H9 (cell line): ENCODE data around the gene HES3. TPM values are rescaled to one million over a fixed set of nuclear protein-coding genes. Genes with fewer than 3 reads are reported as not detected.

Experiments
- DNase-seq: peaks from one replicate; pipeline ENCODE4 v3.0.0-alpha.2; 2017
- H2AFZ ChIP-seq: one replicate; pipeline ENCODE4 v1.6.1; 2013; ENCODE audit warnings: mild to moderate bottlenecking, low read length, control low read depth, moderate library complexity
- H2AK5ac ChIP-seq: 2 replicates; pipeline ENCODE4 v1.6.1; 2013; ENCODE audit warnings: low read length, control low read depth, mixed read lengths; ENCODE audit not compliant: insufficient read length
- H2BK120ac ChIP-seq: one replicate; pipeline ENCODE4 v1.6.1; 2013; ENCODE audit warnings: low read depth, mild to moderate bottlenecking, low read length, control low read depth, inconsistent platforms; ENCODE audit not compliant: poor library complexity, severe bottlenecking
- H2BK12ac ChIP-seq: 2 replicates; pipeline ENCODE4 v1.6.1; 2013; ENCODE audit warnings: low read length, control low read depth, mixed read lengths, low read depth; ENCODE audit not compliant: insufficient read length
- H2BK15ac ChIP-seq: 2 replicates; pipeline ENCODE4 v1.6.1; 2013; ENCODE audit warnings: low read depth, low read length, control low read depth
- H2BK20ac ChIP-seq: one replicate; pipeline ENCODE4 v1.6.1; 2013; ENCODE audit warnings: low read depth, mild to moderate bottlenecking, low read length, control low read depth, inconsistent platforms; ENCODE audit not compliant: poor library complexity, severe bottlenecking
- H2BK5ac ChIP-seq: 2 replicates; pipeline ENCODE4 v1.6.1; 2013; ENCODE audit warnings: low read length, control low read depth, mixed read lengths; ENCODE audit not compliant: insufficient read length
- H3K14ac ChIP-seq: 2 replicates; pipeline ENCODE4 v1.6.1; 2013; ENCODE audit warnings: low read length, control low read depth; ENCODE audit not compliant: insufficient read depth
- H3K18ac ChIP-seq: 2 replicates; pipeline ENCODE4 v1.6.1; 2013; ENCODE audit warnings: low read depth, mild to moderate bottlenecking, mixed read lengths, low read length, control low read depth; ENCODE audit not compliant: insufficient read length
- H3K23ac ChIP-seq: 2 replicates; pipeline ENCODE4 v1.6.1; 2013; ENCODE audit warnings: low read length, control low read depth, mixed read lengths, low read depth; ENCODE audit not compliant: insufficient read length
- H3K23me2 ChIP-seq: 2 replicates; pipeline ENCODE4 v1.6.1; 2013; ENCODE audit warnings: low read depth, mild to moderate bottlenecking, mixed read lengths, low read length, control low read depth; ENCODE audit not compliant: insufficient read length, poor library complexity, severe bottlenecking
- H3K27ac ChIP-seq: 2 replicates; pipeline ENCODE4 v1.5.1; 2013; ENCODE audit warnings: low read length, control low read depth, mixed read lengths, low read depth; ENCODE audit not compliant: insufficient read length
- H3K27me3 ChIP-seq: 2 replicates; pipeline ENCODE4 v1.6.1; 2013; ENCODE audit warnings: low read length, control low read depth, inconsistent platforms; ENCODE audit not compliant: insufficient read depth
- H3K4ac ChIP-seq: 2 replicates; pipeline ENCODE4 v1.6.1; 2013; ENCODE audit warnings: low read depth, mild to moderate bottlenecking, control low read depth, inconsistent platforms, low read length, moderate library complexity
- H3K4me1 ChIP-seq: 2 replicates; pipeline ENCODE4 v1.6.1; 2013; ENCODE audit warnings: low read length, control low read depth, inconsistent platforms; ENCODE audit not compliant: insufficient read depth
- H3K4me2 ChIP-seq: 2 replicates; pipeline ENCODE4 v1.6.1; 2013; ENCODE audit warnings: low read length, control low read depth, mixed read lengths; ENCODE audit not compliant: insufficient read length, insufficient read depth
- H3K56ac ChIP-seq: 2 replicates; pipeline ENCODE4 v1.6.1; 2013; ENCODE audit warnings: low read depth, mild to moderate bottlenecking, mixed read lengths, low read length, control low read depth; ENCODE audit not compliant: insufficient read length
- H3K79me1 ChIP-seq: 2 replicates; pipeline ENCODE4 v1.6.1; 2013; ENCODE audit warnings: low read depth, mild to moderate bottlenecking, moderate library complexity, low read length, control low read depth, inconsistent platforms; ENCODE audit not compliant: insufficient read depth, poor library complexity, severe bottlenecking
- H3K79me2 ChIP-seq: 2 replicates; pipeline ENCODE4 v1.6.1; 2013; ENCODE audit warnings: low read length, control low read depth, inconsistent platforms; ENCODE audit not compliant: insufficient read depth
- H3K9ac ChIP-seq: 2 replicates; pipeline ENCODE4 v1.6.1; 2013; ENCODE audit warnings: low read length, control low read depth, mixed read lengths; ENCODE audit not compliant: insufficient read length; ENCODE audit errors: extremely low read depth
- H3K9me3 ChIP-seq: one replicate; pipeline ENCODE4 v1.6.1; 2013; ENCODE audit warnings: low read depth, low read length, inconsistent platforms; ENCODE audit not compliant: control insufficient read depth
- H3T11ph ChIP-seq: one replicate; pipeline ENCODE4 v1.6.1; 2013; ENCODE audit warnings: mild to moderate bottlenecking, low read length, control low read depth, inconsistent platforms
- H4K20me1 ChIP-seq: one replicate; pipeline ENCODE4 v1.6.1; 2013; ENCODE audit not compliant: control insufficient read depth, insufficient read length, insufficient read depth
- H4K5ac ChIP-seq: 2 replicates; pipeline ENCODE4 v1.6.1; 2013; ENCODE audit warnings: low read depth, mild to moderate bottlenecking, mixed read lengths, low read length, control low read depth; ENCODE audit not compliant: insufficient read length
- H4K8ac ChIP-seq: replicated peaks from 2 replicates; pipeline ENCODE4 v1.6.1; 2013; ENCODE audit warnings: low read length, control low read depth, mixed read lengths, low read depth; ENCODE audit not compliant: insufficient read length
- H4K91ac ChIP-seq: 2 replicates; pipeline ENCODE4 v1.6.1; 2013; ENCODE audit warnings: low read depth, mild to moderate bottlenecking, moderate library complexity, mixed read lengths, low read length, control low read depth; ENCODE audit not compliant: insufficient read length
- H3K27ac Mint-ChIP-seq, 3 experiments: 2 replicates in 2 of 3; 3 replicates in 1 of 3; pipeline ENCODE4 v1.8.0; 2020 to 2021; ENCODE audit warnings: mixed read lengths in 3 of 3, mild to moderate bottlenecking in 1 of 3, moderate library complexity in 1 of 3
- H3K27me3 Mint-ChIP-seq: 2 replicates; pipeline ENCODE4 v1.8.0; 2021; ENCODE audit warnings: low read depth, mild to moderate bottlenecking, moderate library complexity, mixed read lengths
- H3K36me3 Mint-ChIP-seq, 3 experiments: 2 replicates in 2 of 3; 3 replicates in 1 of 3; pipeline ENCODE4 v1.8.0; 2020 to 2021; ENCODE audit warnings: low read depth in 3 of 3, mixed read lengths in 3 of 3; ENCODE audit not compliant: insufficient read depth in 1 of 3
- H3K4me1 Mint-ChIP-seq, 2 experiments: 2 replicates each; pipeline ENCODE4 v1.8.0; 2020; ENCODE audit warnings: mixed read lengths in 2 of 2
- H3K4me3 Mint-ChIP-seq, 2 experiments: 2 replicates in 1 of 2; 3 replicates in 1 of 2; pipeline ENCODE4 v1.8.0; 2020 to 2021; ENCODE audit warnings: mild to moderate bottlenecking in 2 of 2, mixed read lengths in 2 of 2, moderate library complexity in 1 of 2
- H3K9me3 Mint-ChIP-seq, 2 experiments: 2 replicates in 1 of 2; 3 replicates in 1 of 2; pipeline ENCODE4 v1.8.0; 2020; ENCODE audit warnings: mild to moderate bottlenecking in 2 of 2, mixed read lengths in 2 of 2, moderate library complexity in 1 of 2
- WGBS: extraction: QIAGEN DNeasy Blood & Tissue Kit; methylation state at CpG from one replicate; pipeline ENCODE4 v1.1.7; 2013; ENCODE audit warnings: missing lambda C conversion rate, low lambda C conversion rate, mixed read lengths; ENCODE audit not compliant: insufficient read length; ENCODE audit errors: extremely low coverage; 5-methylcytosine and 5-hydroxymethylcytosine counted together
- total RNA-seq: library from RNA; stranded (reverse); gene quantifications from 2 replicates; pipeline ENCODE4 v1.2.1, GENCODE V29; 2021
- TF ChIP-seq, protein P1 (sequence below): fragments of 200-600 bp; sonication (generic); conservative IDR thresholded peaks from 3 replicates; pipeline ENCODE4 v1.8.0; 2021; ENCODE audit warnings: antibody characterized with exemption, mild to moderate bottlenecking

HES3 gene
- total RNA-seq, 1 experiment from 2014 or later, result 89.9 TPM

DNA sequence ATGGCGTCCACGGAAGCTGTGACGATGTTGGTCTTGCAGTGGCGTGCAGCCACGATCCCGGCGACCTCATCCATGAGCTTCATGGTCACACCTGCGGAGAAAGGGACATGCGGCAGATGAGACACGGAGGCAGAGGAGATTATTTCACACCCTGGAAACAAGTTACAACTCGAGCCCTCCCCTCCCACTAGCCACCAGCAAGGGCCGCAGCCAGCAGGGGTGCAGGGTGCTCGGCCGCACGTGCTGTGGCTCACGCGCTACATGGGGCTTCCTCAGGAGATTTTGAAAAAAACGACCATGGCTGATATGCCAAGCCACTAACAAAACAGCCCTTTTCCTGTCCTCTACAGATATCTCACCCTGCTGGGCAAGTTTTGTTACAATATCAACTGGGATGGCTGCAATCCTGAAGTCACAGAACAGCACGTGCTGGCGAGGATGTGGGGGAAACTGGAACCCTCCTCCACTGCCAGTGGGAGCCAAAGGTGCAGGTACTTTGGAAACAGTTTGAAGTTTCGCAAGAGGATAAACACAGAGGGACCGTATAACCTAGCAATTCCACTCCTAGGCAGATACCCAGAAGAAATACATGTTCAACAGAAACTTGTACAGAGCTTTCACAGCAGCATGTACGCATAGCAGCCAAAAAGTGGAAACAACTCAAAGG is 51.0 kb downstream of the HES3 start:
- no CpG with 5 or more reads among the region's 23 CpGs for WGBS
- no peaks in the 10 kb centered on the region for H3K4me1 ChIP-seq
- Mint-ChIP-seq H3K9me3 (no peaks in the 10 kb centered on the region), H3K27me3 (no peaks in the 10 kb centered on the region; the same call in 1 of the 2 replicates), H3K36me3 (peaks cover 15 to 24% (median 21%) of the 10 kb centered on the region in 3 experiments; a peak in 6 of 7 replicates), H3K4me3 (no peak overlapping the region), H3K4me1 (no peaks in the 10 kb centered on the region), H3K27ac (peak overlapping the region in 2 of 3 experiments; percentile 42 to 73; a peak in 3 of 7 replicates)
- H3K4me2 ChIP-seq, result no peak overlapping the region
- no peak overlapping the region for H3K23ac ChIP-seq
- no peak overlapping the region for H3K9ac ChIP-seq
- no peaks in the 10 kb centered on the region for H4K20me1 ChIP-seq
- TF ChIP-seq, protein P1, sequence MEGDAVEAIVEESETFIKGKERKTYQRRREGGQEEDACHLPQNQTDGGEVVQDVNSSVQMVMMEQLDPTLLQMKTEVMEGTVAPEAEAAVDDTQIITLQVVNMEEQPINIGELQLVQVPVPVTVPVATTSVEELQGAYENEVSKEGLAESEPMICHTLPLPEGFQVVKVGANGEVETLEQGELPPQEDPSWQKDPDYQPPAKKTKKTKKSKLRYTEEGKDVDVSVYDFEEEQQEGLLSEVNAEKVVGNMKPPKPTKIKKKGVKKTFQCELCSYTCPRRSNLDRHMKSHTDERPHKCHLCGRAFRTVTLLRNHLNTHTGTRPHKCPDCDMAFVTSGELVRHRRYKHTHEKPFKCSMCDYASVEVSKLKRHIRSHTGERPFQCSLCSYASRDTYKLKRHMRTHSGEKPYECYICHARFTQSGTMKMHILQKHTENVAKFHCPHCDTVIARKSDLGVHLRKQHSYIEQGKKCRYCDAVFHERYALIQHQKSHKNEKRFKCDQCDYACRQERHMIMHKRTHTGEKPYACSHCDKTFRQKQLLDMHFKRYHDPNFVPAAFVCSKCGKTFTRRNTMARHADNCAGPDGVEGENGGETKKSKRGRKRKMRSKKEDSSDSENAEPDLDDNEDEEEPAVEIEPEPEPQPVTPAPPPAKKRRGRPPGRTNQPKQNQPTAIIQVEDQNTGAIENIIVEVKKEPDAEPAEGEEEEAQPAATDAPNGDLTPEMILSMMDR, result no peak
- H3K23me2 ChIP-seq, result no peaks in the 10 kb centered on the region
- H3K79me1 ChIP-seq, result no peaks in the 10 kb centered on the region
- no peak overlapping the region for H2BK5ac ChIP-seq
- no peak overlapping the region for H3T11ph ChIP-seq
- H2AK5ac ChIP-seq, result no peak overlapping the region
- H3K4ac ChIP-seq, result no peak overlapping the region
- DNase-seq, result no peak
- H3K14ac ChIP-seq, result no peak overlapping the region
- H4K8ac ChIP-seq, result no peak overlapping the region
- no peaks in the 10 kb centered on the region for H3K9me3 ChIP-seq
- H2BK12ac ChIP-seq, result no peak overlapping the region
- no peaks in the 10 kb centered on the region for H3K79me2 ChIP-seq
- no peak overlapping the region for H4K5ac ChIP-seq
- H2BK120ac ChIP-seq, result no peak overlapping the region
- H3K27ac ChIP-seq, result no peak overlapping the region
- H2BK15ac ChIP-seq, result no peak overlapping the region
- no peak overlapping the region for H3K18ac ChIP-seq
- H4K91ac ChIP-seq, result no peak overlapping the region
- H3K56ac ChIP-seq, result no peak overlapping the region
- no peak overlapping the region for H2AFZ ChIP-seq
- H2BK20ac ChIP-seq, result no peak overlapping the region
- no peaks in the 10 kb centered on the region for H3K27me3 ChIP-seq

Other genes with a start within 250 kb of the HES3 start
- gene KCNAB2, start 198.3 kb upstream of the HES3 start, total RNA-seq, result 7.8 and 8.3 TPM in 2 replicates
- 0.99 and 1.6 TPM in 2 replicates for gene CHD5, start 63.9 kb upstream of the HES3 start, total RNA-seq
- 547 and 582 TPM in 2 replicates for gene RPL22, start 44.6 kb upstream of the HES3 start, total RNA-seq
- gene RNF207, start 38.1 kb upstream of the HES3 start, total RNA-seq, result 4.9 and 7.1 TPM in 2 replicates
- gene ICMT, start 8.2 kb upstream of the HES3 start, total RNA-seq, result 107 and 114 TPM in 2 replicates
- gene GPR153, start 16.9 kb downstream of the HES3 start, total RNA-seq, result 8.9 and 9.6 TPM in 2 replicates
- 85.2 and 87.4 TPM in 2 replicates for gene ACOT7, start 149.6 kb downstream of the HES3 start, total RNA-seq
- gene HES2, start 175.7 kb downstream of the HES3 start, total RNA-seq, result 0.81 and 1.2 TPM in 2 replicates
- gene ESPN, start 180.6 kb downstream of the HES3 start, total RNA-seq, result 53.1 and 59.3 TPM in 2 replicates
- gene TNFRSF25, start 222.0 kb downstream of the HES3 start, total RNA-seq, result 18.3 and 19.4 TPM in 2 replicates
- 20.7 and 22.3 TPM in 2 replicates for gene PLEKHG5, start 247.5 kb downstream of the HES3 start, total RNA-seq